SK-N-SH treated with all-trans-retinoic acid at 6 μM for 48 hours (cell line): ENCODE data around the gene ZBTB42.

Experiments used
- ATAC-seq: fragments of 200-7000 bp; cut with Tn5 transposase; 3 replicates; pipeline ENCODE4 v1.9.1; 2020; ENCODE audit warnings: mild to moderate bottlenecking, moderate library complexity
- BACH2 ChIP-seq: fragments of 250-450 bp; sonication (Bioruptor Pico); IDR thresholded peaks from 2 replicates; pipeline ENCODE4 v1.9.0; 2021; ENCODE audit warnings: mild to moderate bottlenecking, borderline replicate concordance
- CREB5 ChIP-seq: fragments of 250-450 bp; sonication (Bioruptor Pico); IDR thresholded peaks from 2 replicates; pipeline ENCODE4 v1.5.1; 2020; ENCODE audit warnings: low read depth, mild to moderate bottlenecking, moderate library complexity
- CSDC2 ChIP-seq: fragments of 250-450 bp; sonication (Bioruptor Pico); IDR thresholded peaks from 2 replicates; pipeline ENCODE4 v1.5.0; 2020; ENCODE audit warnings: mild to moderate bottlenecking, moderate library complexity
- CSRNP3 ChIP-seq: fragments of 250-450 bp; sonication (Bioruptor Pico); IDR thresholded peaks from 2 replicates; pipeline ENCODE4 v1.5.1; 2021; ENCODE audit warnings: mild to moderate bottlenecking, moderate library complexity
- ESRRG ChIP-seq: fragments of 250-450 bp; sonication (Bioruptor Pico); IDR thresholded peaks from 2 replicates; pipeline ENCODE4 v1.6.1; 2021; ENCODE audit warnings: mild to moderate bottlenecking
- GLIS3 ChIP-seq: fragments of 250-450 bp; sonication (Bioruptor Pico); IDR thresholded peaks from 2 replicates; pipeline ENCODE4 v1.5.0; 2020; ENCODE audit warnings: mild to moderate bottlenecking, moderate library complexity
- ISL1 ChIP-seq: fragments of 250-450 bp; sonication (Bioruptor Pico); IDR thresholded peaks from 2 replicates; pipeline ENCODE4 v2.1.2; 2022; ENCODE audit warnings: mild to moderate bottlenecking, moderate library complexity
- OSR1 ChIP-seq: fragments of 250-450 bp; sonication (Bioruptor Pico); IDR thresholded peaks from 2 replicates; pipeline ENCODE4 v1.8.0; 2022; ENCODE audit warnings: moderate library complexity, mild to moderate bottlenecking, inconsistent platforms
- PATZ1 ChIP-seq: fragments of 250-450 bp; sonication (Bioruptor Pico); IDR thresholded peaks from 2 replicates; pipeline ENCODE4 v1.8.0; 2020; ENCODE audit warnings: mild to moderate bottlenecking, moderate library complexity, borderline replicate concordance
- PPARA ChIP-seq: fragments of 250-450 bp; sonication (Bioruptor Pico); IDR thresholded peaks from 2 replicates; pipeline ENCODE4 v1.5.0; 2020; ENCODE audit warnings: mild to moderate bottlenecking, borderline replicate concordance
- RARB ChIP-seq: fragments of 250-450 bp; sonication (Bioruptor Pico); IDR thresholded peaks from 2 replicates; pipeline ENCODE4 v1.8.0; 2021; ENCODE audit warnings: mild to moderate bottlenecking, moderate library complexity
- TCF4 ChIP-seq: fragments of 250-450 bp; sonication (Bioruptor Pico); IDR thresholded peaks from 2 replicates; pipeline ENCODE4 v1.8.0; 2021; ENCODE audit warnings: mild to moderate bottlenecking, moderate library complexity, borderline replicate concordance
- TOX ChIP-seq: fragments of 250-450 bp; sonication (Bioruptor Pico); IDR thresholded peaks from 2 replicates; pipeline ENCODE4 v1.8.0; 2021; ENCODE audit warnings: mild to moderate bottlenecking, moderate library complexity, borderline replicate concordance
- ZC3H10 ChIP-seq: fragments of 250-450 bp; sonication (Bioruptor Pico); IDR thresholded peaks from 2 replicates; pipeline ENCODE4 v1.5.1; 2021; ENCODE audit warnings: mild to moderate bottlenecking, moderate library complexity
- ZFP3 ChIP-seq: fragments of 250-450 bp; sonication (Bioruptor Pico); IDR thresholded peaks from 2 replicates; pipeline ENCODE4 v1.5.0; 2020; ENCODE audit warnings: mild to moderate bottlenecking, moderate library complexity
- ZFP30 ChIP-seq: fragments of 450-650 bp; formaldehyde crosslinking; IDR thresholded peaks from 2 replicates; pipeline ENCODE4 v1.5.0; 2022; ENCODE audit warnings: mild to moderate bottlenecking, moderate library complexity
- ZNF565 ChIP-seq: fragments of 450-650 bp; formaldehyde crosslinking; conservative IDR thresholded peaks from 2 replicates; pipeline ENCODE4 v1.5.0; 2020; ENCODE audit warnings: low read depth, mild to moderate bottlenecking, moderate library complexity
- ZNF70 ChIP-seq: fragments of 450-650 bp; formaldehyde crosslinking; IDR thresholded peaks from 2 replicates; pipeline ENCODE4 v1.5.0; 2020; ENCODE audit warnings: mild to moderate bottlenecking, moderate library complexity
- ZNF8 ChIP-seq: fragments of 450-650 bp; formaldehyde crosslinking; IDR thresholded peaks from 2 replicates; pipeline ENCODE4 v1.5.0; 2020; ENCODE audit warnings: mild to moderate bottlenecking, moderate library complexity
- TF ChIP-seq, protein P1 (sequence below): fragments of 250-450 bp; sonication (Bioruptor Pico); IDR thresholded peaks from 2 replicates; pipeline ENCODE4 v1.8.0; 2021; ENCODE audit warnings: low read depth, mild to moderate bottlenecking, moderate library complexity, borderline replicate concordance

ZBTB42 gene

GRCh38 chr14:104799244-104800014 is 1.5 kb upstream of the ZBTB42 start (continued):
- TF ChIP-seq, protein P1, sequence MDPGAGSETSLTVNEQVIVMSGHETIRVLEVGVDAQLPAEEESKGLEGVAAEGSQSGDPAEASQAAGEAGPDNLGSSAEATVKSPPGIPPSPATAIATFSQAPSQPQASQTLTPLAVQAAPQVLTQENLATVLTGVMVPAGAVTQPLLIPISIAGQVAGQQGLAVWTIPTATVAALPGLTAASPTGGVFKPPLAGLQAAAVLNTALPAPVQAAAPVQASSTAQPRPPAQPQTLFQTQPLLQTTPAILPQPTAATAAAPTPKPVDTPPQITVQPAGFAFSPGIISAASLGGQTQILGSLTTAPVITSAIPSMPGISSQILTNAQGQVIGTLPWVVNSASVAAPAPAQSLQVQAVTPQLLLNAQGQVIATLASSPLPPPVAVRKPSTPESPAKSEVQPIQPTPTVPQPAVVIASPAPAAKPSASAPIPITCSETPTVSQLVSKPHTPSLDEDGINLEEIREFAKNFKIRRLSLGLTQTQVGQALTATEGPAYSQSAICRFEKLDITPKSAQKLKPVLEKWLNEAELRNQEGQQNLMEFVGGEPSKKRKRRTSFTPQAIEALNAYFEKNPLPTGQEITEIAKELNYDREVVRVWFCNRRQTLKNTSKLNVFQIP (CRISPR knock-in tag) = no peak
- no peak for TF ChIP-seq ZNF70 (CRISPR knock-in tag)

GRCh38 chr14:104800015-104800770 is 708 bp upstream of the ZBTB42 start:
- ATAC-seq = peak; percentile 49
- TF ChIP-seq, protein P1 (CRISPR knock-in tag) = no peak
- TF ChIP-seq OSR1 (no peak), CSRNP3 (CRISPR knock-in tag) (no peak), CSDC2 (CRISPR knock-in tag) (no peak), ZNF565 (CRISPR knock-in tag) (no peak), ZFP30 (CRISPR knock-in tag) (no peak), TCF4 (no peak), RARB (no peak), ESRRG (CRISPR knock-in tag) (no peak), ZNF8 (CRISPR knock-in tag) (no peak), ZNF70 (CRISPR knock-in tag) (no peak)

DNA sequence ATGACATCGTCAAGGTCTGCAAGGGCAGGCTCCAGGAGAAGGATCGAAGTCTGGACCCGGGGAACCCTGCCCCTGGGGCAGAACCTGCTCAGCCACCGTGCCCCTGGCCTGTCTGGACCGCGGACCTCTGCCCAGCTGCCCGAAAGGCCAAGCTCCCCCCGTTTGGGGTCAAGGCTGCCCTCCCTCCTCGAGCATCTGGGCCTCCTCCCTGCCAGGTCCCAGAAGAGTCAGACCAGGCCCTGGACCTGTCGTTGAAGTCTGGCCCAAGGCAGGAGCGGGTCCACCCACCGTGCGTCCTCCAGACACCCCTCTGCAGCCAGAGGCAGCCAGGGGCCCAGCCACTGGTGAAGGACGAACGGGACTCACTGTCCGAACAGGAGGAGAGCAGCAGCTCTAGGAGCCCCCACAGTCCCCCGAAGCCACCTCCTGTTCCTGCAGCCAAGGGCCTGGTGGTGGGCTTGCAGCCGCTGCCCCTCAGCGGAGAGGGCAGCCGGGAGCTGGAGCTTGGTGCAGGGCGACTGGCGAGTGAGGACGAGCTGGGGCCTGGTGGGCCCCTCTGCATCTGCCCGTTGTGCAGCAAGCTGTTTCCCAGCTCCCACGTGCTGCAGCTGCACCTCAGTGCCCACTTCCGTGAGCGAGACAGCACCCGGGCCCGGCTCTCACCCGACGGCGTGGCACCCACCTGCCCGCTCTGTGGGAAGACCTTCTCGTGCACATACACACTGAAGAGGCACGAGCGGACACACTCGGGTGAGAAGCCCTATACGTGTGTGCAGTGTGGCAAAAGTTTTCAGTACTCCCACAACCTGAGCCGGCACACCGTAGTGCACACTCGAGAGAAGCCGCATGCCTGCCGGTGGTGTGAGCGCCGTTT is 856 bp downstream of the ZBTB42 start:
- no peak for ATAC-seq
- no peak for TF ChIP-seq GLIS3 (CRISPR knock-in tag)
- no peak for TF ChIP-seq OSR1
- TF ChIP-seq CREB5 (CRISPR knock-in tag) = no peak
- TF ChIP-seq, protein P1 (CRISPR knock-in tag) = no peak
- TF ChIP-seq ZFP30 (CRISPR knock-in tag) = no peak
- no peak for TF ChIP-seq ZNF70 (CRISPR knock-in tag)
- no peak for TF ChIP-seq ZNF565 (CRISPR knock-in tag)
- no peak for TF ChIP-seq PPARA (CRISPR knock-in tag)
- no peak for TF ChIP-seq TOX (CRISPR knock-in tag)
- TF ChIP-seq CSRNP3 (CRISPR knock-in tag) = no peak
- TF ChIP-seq ZC3H10 (CRISPR knock-in tag) = no peak
- TF ChIP-seq PATZ1 (CRISPR knock-in tag) = no peak
- TF ChIP-seq ISL1 (CRISPR knock-in tag) = no peak
- TF ChIP-seq ZFP3 (CRISPR knock-in tag) = no peak
- no peak for TF ChIP-seq CSDC2 (CRISPR knock-in tag)
- TF ChIP-seq BACH2 (CRISPR knock-in tag) = no peak
- no peak for TF ChIP-seq ESRRG (CRISPR knock-in tag)
- no peak for TF ChIP-seq RARB
